Prostate gland (tissue), 2 donors: Measurements from ENCODE around the gene ARL3. TPM values are rescaled to one million over a fixed set of nuclear protein-coding genes. Genes with fewer than 3 reads are reported as not detected.
A peak's percentile ranks its signal among the peaks of the same experiment; 100 is the strongest.

ENCODE experiments used
- DNase-seq: peaks from one replicate; pipeline ENCODE4 v3.0.0-alpha.2; 2019; ENCODE audit warnings: low spot score
- H3K27ac ChIP-seq, 2 donors: fragments of 200-600 bp; sonication (generic); 2 replicates each; pipeline ENCODE4 v1.5.1; 2017 to 2019
- H3K27me3 ChIP-seq: fragments of 200-600 bp; sonication (generic); replicated peaks from 2 replicates; pipeline ENCODE4 v1.5.1; 2019; ENCODE audit not compliant: insufficient read depth
- H3K36me3 ChIP-seq, 2 donors: fragments of 200-600 bp; sonication (generic); 1 replicate in 1 of 2; 2 replicates in 1 of 2; pipeline versions ENCODE4 v1.5.1 to v1.8.1; 2017 to 2019
- H3K4me1 ChIP-seq: fragments of 200-600 bp; sonication (generic); replicated peaks from 2 replicates; pipeline ENCODE4 v1.5.1; 2019
- H3K4me3 ChIP-seq, 2 donors: fragments of 200-600 bp; sonication (generic); 2 replicates each; pipeline ENCODE4 v1.5.1; 2017 to 2019
- H3K9me3 ChIP-seq: fragments of 200-600 bp; sonication (generic); 2 replicates; pipeline ENCODE4 v1.5.1; 2017
- CTCF ChIP-seq, 4 experiments: fragments of 200-600 bp in 2 of 4; fragments of 450-650 bp in 2 of 4; sonication (generic) in 2 of 4; IDR thresholded peaks; 1 replicate in 3 of 4; 2 replicates in 1 of 4; pipeline ENCODE4 v1.5.1; 2016 to 2019; ENCODE audit warnings: antibody characterized with exemption in 4 of 4, mild to moderate bottlenecking in 2 of 4, moderate library complexity in 2 of 4
- POLR2A ChIP-seq: fragments of 450-650 bp; IDR thresholded peaks from one replicate; pipeline ENCODE4 v1.6.1; 2016; ENCODE audit warnings: antibody characterized with exemption, mild to moderate bottlenecking
- POLR2AphosphoS5 ChIP-seq: sonication (generic); formaldehyde crosslinking; IDR thresholded peaks from one replicate; pipeline ENCODE4 v1.6.1; 2017; ENCODE audit warnings: antibody characterized with exemption
- WGBS: methylation state at CpG from one replicate; pipeline ENCODE4 v1.1.5; 2018; 5-methylcytosine and 5-hydroxymethylcytosine counted together
- intact Hi-C: fragments of 100-400 bp; cut with DNase I; formaldehyde crosslinking; loops from one replicate; pipeline ENCODE4 v1.14.2; 2022
- total RNA-seq, 2 donors: library from RNA; depleted of rRNA; stranded (reverse); fragments of >200 nt; gene quantifications; one replicate each; pipeline ENCODE4 v1.1.0, GENCODE V29; 2016

ARL3 gene
- total RNA-seq, 2 donors from 2014 or later: 8.0 to 8.5 TPM

DNA sequence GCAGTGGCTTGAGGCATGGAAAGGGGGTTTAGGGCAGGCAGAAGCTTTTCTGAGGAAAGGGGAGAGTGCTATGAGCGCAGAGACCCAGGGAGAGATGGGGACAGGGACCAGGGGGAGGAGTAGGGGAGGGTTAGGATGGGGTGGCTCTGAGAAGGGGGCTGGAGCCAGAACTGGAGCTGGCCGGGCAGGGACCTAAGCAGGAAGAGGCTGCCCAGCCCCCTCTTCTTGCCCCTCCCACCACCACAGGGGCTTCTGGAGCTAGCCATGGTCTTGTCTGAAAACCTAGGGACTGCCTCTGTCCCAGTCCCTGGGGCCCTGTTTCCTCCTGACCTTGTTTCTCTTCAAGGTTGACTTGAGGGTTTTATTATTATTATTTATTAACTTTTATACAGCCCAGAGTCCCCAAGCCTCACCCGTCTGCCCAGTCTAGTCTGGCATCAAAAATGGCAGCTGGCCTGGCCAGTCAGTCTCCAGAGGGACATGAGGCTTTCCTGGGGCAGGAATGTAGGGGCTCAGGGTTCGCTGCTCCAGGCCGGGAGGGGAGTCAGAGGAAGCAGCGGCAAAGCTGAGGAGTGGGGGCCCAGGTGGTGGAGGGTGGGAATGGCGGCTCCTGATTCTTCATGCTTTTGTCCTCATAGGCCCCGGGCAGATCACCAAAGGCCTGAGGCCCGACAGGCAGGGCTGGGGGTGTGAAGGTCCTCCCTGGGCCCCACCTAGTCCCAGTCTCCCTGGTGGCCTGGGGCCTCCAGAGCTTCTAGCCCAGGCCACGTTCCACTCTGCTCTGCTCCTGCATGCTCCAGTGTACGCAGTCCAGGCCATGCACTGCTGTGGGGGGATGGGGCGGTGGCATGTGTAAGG is 64.2 kb downstream of the ARL3 start:
- H3K27ac ChIP-seq: peak overlapping the region; percentile 68 to 71
- H3K36me3 ChIP-seq: peaks cover under 1 to 7% of the 10 kb centered on the region in 2 donors
- no peak for DNase-seq
- 46% methylated on average over 12 of the region's 12 CpGs for WGBS
- no peaks in the 10 kb centered on the region for H3K27me3 ChIP-seq
- TF ChIP-seq CTCF (IDR thresholded peaks at IDR 0.05) (no peak), POLR2AphosphoS5 (no peak), POLR2A (no peak)
- peaks cover 35% of the 10 kb centered on the region for H3K4me1 ChIP-seq
- intact Hi-C loops: loop anchor here (5.0 kb wide), 1 partner anchor 62 kb away; the partner anchor contains the start of genes ARL3 and SFXN2
- H3K4me3 ChIP-seq: peak overlapping the region in 1 of 2 donors; percentile 15
- no peaks in the 10 kb centered on the region for H3K9me3 ChIP-seq

GRCh38 chr10:102648889-102649796 is 65.1 kb downstream of the ARL3 start:
- H3K27me3 ChIP-seq: no peaks in the 10 kb centered on the region
- H3K27ac ChIP-seq: peak overlapping the region; percentile 68 to 71
- 15% methylated on average over 24 of the region's 25 CpGs for WGBS
- intact Hi-C loops: loop anchor here (5.0 kb wide), 1 partner anchor 63 kb away; the partner anchor contains the start of genes ARL3 and SFXN2
- H3K4me3 ChIP-seq: peak overlapping the region in 1 of 2 donors; percentile 15
- no peaks in the 10 kb centered on the region for H3K36me3 ChIP-seq
- peaks cover 35% of the 10 kb centered on the region for H3K4me1 ChIP-seq
- peak; percentile 36 for TF ChIP-seq POLR2AphosphoS5
- TF ChIP-seq POLR2A: no peak
- peak; percentile 48 for DNase-seq
- no peaks in the 10 kb centered on the region for H3K9me3 ChIP-seq

- 16% methylated on average over 12 of the region's 12 CpGs for WGBS
- DNase-seq: no peak
- intact Hi-C loops: loop anchor here (5.0 kb wide), 1 partner anchor 64 kb away; the partner anchor contains the start of genes ARL3 and SFXN2
- no peaks in the 10 kb centered on the region for H3K36me3 ChIP-seq
- H3K27me3 ChIP-seq: no peaks in the 10 kb centered on the region
- H3K4me1 ChIP-seq: peaks cover 35% of the 10 kb centered on the region
- H3K27ac ChIP-seq: peak overlapping the region; percentile 97 to 99
- TF ChIP-seq CTCF (IDR thresholded peaks at IDR 0.05) (no peak), POLR2AphosphoS5 (no peak), POLR2A (no peak)
- H3K9me3 ChIP-seq: no peaks in the 10 kb centered on the region
- H3K4me3 ChIP-seq: peak overlapping the region in 1 of 2 donors; percentile 9
Measured at GRCh38 chr10:102648269-102648888, 65.8 kb downstream of the ARL3 start.

DNA sequence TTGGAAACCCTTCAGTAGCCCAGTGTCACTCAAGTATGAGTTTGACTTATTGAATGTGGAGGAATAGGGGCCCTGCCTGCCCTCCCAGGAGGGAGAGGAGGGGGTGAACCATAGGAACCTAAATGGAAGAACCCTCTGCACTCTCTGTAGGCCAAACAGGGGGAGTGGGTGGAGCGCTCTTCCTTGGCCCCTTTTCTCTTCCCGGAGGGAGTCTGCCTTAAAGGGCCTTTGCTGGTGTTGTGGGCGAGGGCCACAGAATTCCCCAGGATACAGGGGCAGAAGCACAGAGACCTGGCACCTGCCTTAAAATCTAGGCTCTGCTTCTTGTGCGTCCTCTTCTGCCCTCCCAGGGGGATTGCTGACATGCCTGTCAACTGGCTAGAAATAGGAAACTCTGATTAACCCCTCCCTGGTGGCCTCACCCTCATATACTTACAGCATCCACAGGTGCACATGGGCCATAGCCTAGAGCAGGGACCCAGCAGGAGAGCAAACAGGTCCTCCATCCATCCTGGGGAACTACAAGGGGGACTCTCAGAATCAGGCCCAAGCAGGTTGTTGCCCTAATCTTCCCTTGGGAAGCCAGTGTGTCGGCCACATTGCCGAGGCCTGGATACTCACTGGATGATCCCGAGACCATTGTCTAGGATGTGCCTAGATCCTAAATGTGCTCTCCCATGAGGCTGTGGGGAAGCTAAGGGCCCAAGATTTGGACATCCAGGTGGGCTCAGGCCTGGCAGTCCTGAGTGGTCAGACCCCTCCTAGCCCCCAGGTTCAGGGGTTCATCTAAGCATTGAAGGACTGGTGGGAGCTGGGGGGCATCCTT is 66.5 kb downstream of the ARL3 start:
- TF ChIP-seq POLR2AphosphoS5 (no peak), POLR2A (no peak), CTCF (IDR thresholded peaks at IDR 0.05) (no peak)
- Histone ChIP-seq H3K27me3 (no peaks in the 10 kb centered on the region), H3K9me3 (no peaks in the 10 kb centered on the region), H3K36me3 (no peaks in the 10 kb centered on the region), H3K4me3 (peak overlapping the region; percentile 83 to 87), H3K27ac (peak overlapping the region; percentile 97 to 99), H3K4me1 (peaks cover 35% of the 10 kb centered on the region)
- 32% methylated on average over 7 of the region's 7 CpGs for WGBS
- intact Hi-C loops: loop anchor here (5.0 kb wide), 1 partner anchor 65 kb away; the partner anchor contains the start of genes ARL3 and SFXN2
- no peak for DNase-seq
